ENCODE data around the gene KCTD2.

The KCTD2 gene

DNA sequence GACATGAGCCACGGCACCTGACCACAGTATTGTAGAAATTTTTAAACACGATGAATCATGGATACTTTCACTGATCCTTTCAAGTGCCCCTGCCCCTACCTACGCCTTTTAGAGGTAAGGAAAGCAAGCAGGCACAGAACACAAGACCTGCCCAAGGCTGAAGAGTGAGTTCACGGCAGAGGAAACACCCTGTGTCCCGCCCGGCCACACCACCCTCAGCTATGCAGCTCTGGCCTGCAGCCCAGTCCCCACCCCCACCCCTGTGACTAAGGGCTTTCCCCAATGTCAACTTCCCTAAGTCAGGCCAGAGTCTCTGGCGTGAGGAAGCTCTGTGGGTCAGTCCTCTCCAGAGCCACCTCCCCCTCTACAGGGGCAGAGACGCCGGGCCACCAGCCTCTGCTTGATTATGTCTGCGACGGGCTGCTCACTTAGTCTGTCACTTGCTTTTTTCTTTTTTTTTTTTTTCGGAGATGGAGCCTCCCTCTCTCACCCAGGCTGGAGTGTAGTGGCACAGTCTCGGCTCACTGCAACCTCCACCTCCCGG is 49.1 kb downstream of the KCTD2 start:
- Histone ChIP-seq H3K36me3 (ENCODE audit: control insufficient read depth, low read length) (no peaks in the 10 kb centered on the region), H3K79me2 (ENCODE audit: control insufficient read depth, low read length) (no peaks in the 10 kb centered on the region), H3K9me3 (ENCODE audit: control insufficient read depth, insufficient read depth, low read length) (no peaks in the 10 kb centered on the region), H3K27ac (ENCODE audit: low read depth, low read length) (no peak overlapping the region), H3K27me3 (ENCODE audit: control insufficient read depth, low read length) (peaks cover 8% of the 10 kb centered on the region; the same call in 1 of the 2 replicates), H3K9me2 (replicated peaks; ENCODE audit: control insufficient read depth, low read length) (no peaks in the 10 kb centered on the region), H3K4me3 (ENCODE audit: low read length) (no peak overlapping the region), H3K4me1 (ENCODE audit: control insufficient read depth, low read length) (peaks cover 8% of the 10 kb centered on the region; the same call in 1 of the 2 replicates), H3K4me2 (ENCODE audit: low read length) (no peak overlapping the region), H3F3A (ENCODE audit: control insufficient read depth, insufficient read depth) (no peaks in the 10 kb centered on the region), H4K20me1 (ENCODE audit: control insufficient read depth, insufficient read depth, low read depth, low read length) (no peaks in the 10 kb centered on the region)
- TF ChIP-seq, protein P1, sequence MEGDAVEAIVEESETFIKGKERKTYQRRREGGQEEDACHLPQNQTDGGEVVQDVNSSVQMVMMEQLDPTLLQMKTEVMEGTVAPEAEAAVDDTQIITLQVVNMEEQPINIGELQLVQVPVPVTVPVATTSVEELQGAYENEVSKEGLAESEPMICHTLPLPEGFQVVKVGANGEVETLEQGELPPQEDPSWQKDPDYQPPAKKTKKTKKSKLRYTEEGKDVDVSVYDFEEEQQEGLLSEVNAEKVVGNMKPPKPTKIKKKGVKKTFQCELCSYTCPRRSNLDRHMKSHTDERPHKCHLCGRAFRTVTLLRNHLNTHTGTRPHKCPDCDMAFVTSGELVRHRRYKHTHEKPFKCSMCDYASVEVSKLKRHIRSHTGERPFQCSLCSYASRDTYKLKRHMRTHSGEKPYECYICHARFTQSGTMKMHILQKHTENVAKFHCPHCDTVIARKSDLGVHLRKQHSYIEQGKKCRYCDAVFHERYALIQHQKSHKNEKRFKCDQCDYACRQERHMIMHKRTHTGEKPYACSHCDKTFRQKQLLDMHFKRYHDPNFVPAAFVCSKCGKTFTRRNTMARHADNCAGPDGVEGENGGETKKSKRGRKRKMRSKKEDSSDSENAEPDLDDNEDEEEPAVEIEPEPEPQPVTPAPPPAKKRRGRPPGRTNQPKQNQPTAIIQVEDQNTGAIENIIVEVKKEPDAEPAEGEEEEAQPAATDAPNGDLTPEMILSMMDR (IDR thresholded peaks at IDR 0.05; ENCODE audit: low read depth, low read length, poor library complexity, severe bottlenecking), result no peak
- TF ChIP-seq EZH2phosphoT487 (IDR thresholded peaks at IDR 0.05; ENCODE audit: borderline replicate concordance, low read length), result no peak

DNA sequence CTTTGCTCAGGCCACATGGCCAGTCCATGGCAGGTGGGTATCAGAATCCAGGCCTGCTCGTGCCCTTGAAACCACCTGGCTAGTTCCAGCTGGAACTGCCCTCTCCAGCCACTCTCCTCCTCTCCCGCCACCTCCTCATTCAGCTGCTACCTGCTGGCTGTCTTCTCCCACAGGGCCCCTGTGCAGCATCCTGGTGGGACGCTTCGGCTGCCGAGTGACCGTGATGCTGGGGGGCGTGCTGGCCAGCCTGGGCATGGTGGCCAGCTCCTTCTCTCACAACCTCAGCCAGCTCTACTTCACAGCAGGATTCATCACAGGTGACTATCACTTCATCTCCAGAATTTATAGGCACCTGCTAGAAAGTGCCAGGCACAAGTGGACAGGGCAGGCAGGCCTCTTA is 50.8 kb downstream of the KCTD2 start:
- Histone ChIP-seq H3K9me3 (ENCODE audit: control insufficient read depth, insufficient read depth, low read length) (no peaks in the 10 kb centered on the region), H3K4me1 (ENCODE audit: control insufficient read depth, low read length) (peaks cover 21% of the 10 kb centered on the region), H3K36me3 (ENCODE audit: control insufficient read depth, low read length) (no peaks in the 10 kb centered on the region), H4K20me1 (ENCODE audit: control insufficient read depth, insufficient read depth, low read depth, low read length) (no peaks in the 10 kb centered on the region), H3K79me2 (ENCODE audit: control insufficient read depth, low read length) (no peaks in the 10 kb centered on the region), H3K4me3 (ENCODE audit: low read length) (no peak overlapping the region), H3K4me2 (ENCODE audit: low read length) (no peak overlapping the region), H3K27me3 (ENCODE audit: control insufficient read depth, low read length) (peaks cover 9% of the 10 kb centered on the region; the same call in 1 of the 2 replicates), H3F3A (ENCODE audit: control insufficient read depth, insufficient read depth) (no peaks in the 10 kb centered on the region), H3K9me2 (replicated peaks; ENCODE audit: control insufficient read depth, low read length) (no peaks in the 10 kb centered on the region), H3K27ac (ENCODE audit: low read depth, low read length) (no peak overlapping the region)
- TF ChIP-seq, protein P1 (IDR thresholded peaks at IDR 0.05; ENCODE audit: low read depth, low read length, poor library complexity, severe bottlenecking), result no peak
- no peak for TF ChIP-seq EZH2phosphoT487 (IDR thresholded peaks at IDR 0.05; ENCODE audit: borderline replicate concordance, low read length)

DNA sequence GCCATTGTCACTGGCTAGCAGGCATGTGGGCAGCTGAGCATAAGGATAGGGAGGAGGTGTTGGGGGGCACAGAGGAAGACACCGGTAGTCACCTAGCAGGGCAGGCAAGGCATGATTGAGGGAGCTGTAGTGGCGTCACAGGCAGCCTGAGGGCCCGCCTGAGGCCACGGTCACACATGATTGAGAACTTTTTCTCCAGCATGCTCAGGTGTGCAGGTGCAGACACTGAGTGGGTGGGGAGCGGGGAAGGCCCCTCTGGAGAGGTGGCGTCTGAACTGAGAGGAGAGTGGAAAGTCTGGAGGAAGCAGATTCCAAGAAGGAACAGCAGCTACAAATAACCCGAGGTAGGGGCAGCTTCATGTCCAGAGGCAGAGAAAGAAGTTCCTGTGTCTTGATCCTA is 51.8 kb downstream of the KCTD2 start:
- no peaks in the 10 kb centered on the region for H3K9me3 ChIP-seq (ENCODE audit: control insufficient read depth, insufficient read depth, low read length)
- H3K27ac ChIP-seq (ENCODE audit: low read depth, low read length), result no peak overlapping the region
- no peak for TF ChIP-seq EZH2phosphoT487 (IDR thresholded peaks at IDR 0.05; ENCODE audit: borderline replicate concordance, low read length)
- H3K4me2 ChIP-seq (ENCODE audit: low read length), result no peak overlapping the region
- H4K20me1 ChIP-seq (ENCODE audit: control insufficient read depth, insufficient read depth, low read depth, low read length), result no peaks in the 10 kb centered on the region
- H3K79me2 ChIP-seq (ENCODE audit: control insufficient read depth, low read length), result no peaks in the 10 kb centered on the region
- peaks cover 10% of the 10 kb centered on the region; the same call in 1 of the 2 replicates for H3K27me3 ChIP-seq (ENCODE audit: control insufficient read depth, low read length)
- H3F3A ChIP-seq (ENCODE audit: control insufficient read depth, insufficient read depth), result no peaks in the 10 kb centered on the region
- H3K9me2 ChIP-seq (replicated peaks; ENCODE audit: control insufficient read depth, low read length), result no peaks in the 10 kb centered on the region
- no peaks in the 10 kb centered on the region for H3K36me3 ChIP-seq (ENCODE audit: control insufficient read depth, low read length)
- H3K4me1 ChIP-seq (ENCODE audit: control insufficient read depth, low read length), result peaks cover 21% of the 10 kb centered on the region
- H3K4me3 ChIP-seq (ENCODE audit: low read length), result no peak overlapping the region

DNA sequence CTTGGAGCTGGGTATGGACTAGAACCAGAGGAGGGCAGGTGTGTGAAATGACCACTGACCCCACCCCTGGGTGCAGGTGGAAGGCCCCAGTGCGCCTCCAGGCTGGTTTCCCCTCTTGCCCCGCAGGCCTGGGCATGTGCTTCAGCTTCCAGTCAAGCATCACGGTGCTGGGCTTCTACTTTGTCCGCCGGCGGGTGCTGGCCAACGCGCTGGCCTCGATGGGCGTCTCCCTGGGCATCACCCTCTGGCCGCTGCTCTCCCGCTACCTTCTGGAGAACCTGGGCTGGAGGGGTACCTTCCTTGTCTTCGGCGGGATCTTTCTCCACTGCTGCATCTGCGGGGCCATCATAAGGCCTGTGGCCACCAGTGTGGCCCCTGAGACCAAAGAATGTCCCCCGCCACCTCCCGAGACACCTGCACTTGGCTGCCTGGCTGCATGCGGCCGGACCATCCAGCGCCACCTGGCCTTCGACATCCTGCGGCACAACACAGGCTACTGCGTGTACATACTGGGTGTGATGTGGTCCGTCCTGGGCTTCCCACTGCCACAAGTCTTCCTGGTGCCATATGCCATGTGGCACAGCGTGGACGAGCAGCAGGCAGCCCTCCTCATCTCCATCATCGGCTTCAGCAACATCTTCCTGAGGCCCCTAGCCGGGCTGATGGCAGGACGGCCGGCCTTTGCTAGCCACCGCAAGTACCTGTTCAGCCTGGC is 53.0 kb downstream of the KCTD2 start:
- Histone ChIP-seq H3K9me2 (replicated peaks; ENCODE audit: control insufficient read depth, low read length) (no peaks in the 10 kb centered on the region), H3K4me2 (ENCODE audit: low read length) (no peak overlapping the region), H4K20me1 (ENCODE audit: control insufficient read depth, insufficient read depth, low read depth, low read length) (no peaks in the 10 kb centered on the region), H3K36me3 (ENCODE audit: control insufficient read depth, low read length) (no peaks in the 10 kb centered on the region), H3K27ac (ENCODE audit: low read depth, low read length) (no peak overlapping the region), H3K4me1 (ENCODE audit: control insufficient read depth, low read length) (peaks cover 21% of the 10 kb centered on the region), H3F3A (ENCODE audit: control insufficient read depth, insufficient read depth) (no peaks in the 10 kb centered on the region), H3K9me3 (ENCODE audit: control insufficient read depth, insufficient read depth, low read length) (no peaks in the 10 kb centered on the region), H3K79me2 (ENCODE audit: control insufficient read depth, low read length) (no peaks in the 10 kb centered on the region), H3K27me3 (ENCODE audit: control insufficient read depth, low read length) (peaks cover 19% of the 10 kb centered on the region), H3K4me3 (ENCODE audit: low read length) (no peak overlapping the region)
- TF ChIP-seq, protein P1 (IDR thresholded peaks at IDR 0.05; ENCODE audit: low read depth, low read length, poor library complexity, severe bottlenecking), result no peak
- no peak for TF ChIP-seq EZH2phosphoT487 (IDR thresholded peaks at IDR 0.05; ENCODE audit: borderline replicate concordance, low read length)

All from DOHH2 (cell line).